OCI-LY1 (cell line): ENCODE results near the gene GSKIP.

ENCODE experiments used
- H2AFZ ChIP-seq: fragments of 200-600 bp; sonication (generic), shearing (Covaris generic); 2 replicates; pipeline ENCODE4 v1.6.0; 2014; ENCODE audit warnings: antibody characterized with exemption, mild to moderate bottlenecking, low read length
- H3F3A ChIP-seq: fragments of 200-600 bp; sonication (generic), shearing (Covaris generic); 2 replicates; pipeline ENCODE4 v1.6.0; 2014; ENCODE audit warnings: mild to moderate bottlenecking, antibody characterized with exemption, low read length, moderate library complexity; ENCODE audit not compliant: insufficient read depth
- H3K27ac ChIP-seq: fragments of 200-600 bp; sonication (generic); 2 replicates; pipeline ENCODE4 v1.5.1; 2014; ENCODE audit warnings: low read length, mixed run types, mild to moderate bottlenecking, low read depth; ENCODE audit not compliant: poor library complexity, severe bottlenecking
- H3K27me3 ChIP-seq: fragments of 200-600 bp; sonication (generic); 2 replicates; pipeline ENCODE4 v1.6.0; 2014; ENCODE audit warnings: antibody characterized with exemption, mild to moderate bottlenecking, low read length, moderate library complexity; ENCODE audit not compliant: insufficient read depth
- H3K36me3 ChIP-seq: fragments of 200-600 bp; sonication (generic); 2 replicates; pipeline ENCODE4 v1.6.1; 2014; ENCODE audit warnings: mild to moderate bottlenecking, antibody characterized with exemption, low read length, moderate library complexity, mixed read lengths; ENCODE audit not compliant: insufficient read depth
- H3K4me1 ChIP-seq: fragments of 200-600 bp; sonication (generic); 2 replicates; pipeline ENCODE4 v1.5.1; 2014; ENCODE audit warnings: mild to moderate bottlenecking, low read length, moderate library complexity; ENCODE audit not compliant: insufficient read depth, severe bottlenecking
- H3K4me2 ChIP-seq: fragments of 200-600 bp; sonication (generic), shearing (Covaris generic); 2 replicates; pipeline ENCODE4 v1.6.1; 2014; ENCODE audit warnings: low read length
- H3K4me3 ChIP-seq: fragments of 200-600 bp; sonication (generic); 2 replicates; pipeline ENCODE4 v1.5.1; 2014; ENCODE audit warnings: low read length, low read depth, mild to moderate bottlenecking, mixed read lengths; ENCODE audit not compliant: poor library complexity, severe bottlenecking
- H3K79me2 ChIP-seq: fragments of 200-600 bp; shearing (Covaris generic); 2 replicates; pipeline ENCODE4 v1.6.1; 2016; ENCODE audit warnings: mixed run types, low read length, mixed read lengths; ENCODE audit not compliant: insufficient read depth
- H3K9ac ChIP-seq: fragments of 200-600 bp; sonication (generic), shearing (Covaris generic); 2 replicates; pipeline ENCODE4 v1.6.1; 2014; ENCODE audit warnings: mild to moderate bottlenecking, low read length, mixed read lengths
- H3K9me2 ChIP-seq: fragments of 200-600 bp; sonication (generic), shearing (Covaris generic); 2 replicates; pipeline ENCODE4 v1.6.1; 2014; ENCODE audit warnings: low read depth, mild to moderate bottlenecking, low read length, mixed read lengths
- H3K9me3 ChIP-seq: fragments of 200-600 bp; shearing (Covaris generic); 2 replicates; pipeline ENCODE4 v1.6.1; 2014; ENCODE audit warnings: low read length, mixed read lengths
- H4K20me1 ChIP-seq: fragments of 200-600 bp; sonication (generic), shearing (Covaris generic); 2 replicates; pipeline ENCODE4 v1.6.0; 2016; ENCODE audit warnings: mild to moderate bottlenecking, low read length; ENCODE audit not compliant: insufficient read depth
- CTCF ChIP-seq: fragments of 200-600 bp; sonication (generic), shearing (Covaris generic); IDR thresholded peaks from 2 replicates; pipeline ENCODE4 v1.5.1; 2017; ENCODE audit warnings: mild to moderate bottlenecking, antibody characterized with exemption, low read length, moderate library complexity, mixed read lengths
- EZH2 ChIP-seq: fragments of 200-600 bp; sonication (generic), shearing (Covaris generic); IDR thresholded peaks from 2 replicates; pipeline ENCODE4 v1.8.0; 2017; ENCODE audit warnings: borderline replicate concordance, mixed run types, mild to moderate bottlenecking, antibody characterized with exemption, low read length, moderate library complexity, mixed read lengths

The GSKIP gene

GRCh38 chr14:96363751-96364336 lies 518 bp downstream of the GSKIP start:
- H3K36me3 ChIP-seq, result peaks cover 9% of the 10 kb centered on the region
- H3K9ac ChIP-seq, result peak overlapping the region; percentile 78
- H3F3A ChIP-seq, result no peaks in the 10 kb centered on the region
- no peaks in the 10 kb centered on the region for H4K20me1 ChIP-seq
- H3K27ac ChIP-seq, result peak overlapping the region; percentile 9
- peaks cover 74% of the 10 kb centered on the region for H3K79me2 ChIP-seq
- no peaks in the 10 kb centered on the region for H3K27me3 ChIP-seq
- H2AFZ ChIP-seq, result no peak overlapping the region
- peak overlapping the region; percentile 77 for H3K4me3 ChIP-seq
- H3K9me3 ChIP-seq, result peaks cover 3% of the 10 kb centered on the region; the same call in 1 of the 2 replicates
- H3K4me2 ChIP-seq, result peak overlapping the region; percentile 88
- H3K9me2 ChIP-seq, result no peaks in the 10 kb centered on the region
- H3K4me1 ChIP-seq, result peaks cover 36% of the 10 kb centered on the region
- no peak for TF ChIP-seq CTCF
- TF ChIP-seq EZH2, result no peak

- Histone ChIP-seq H3K9ac (no peak overlapping the region; the same call in 1 of the 2 replicates), H3K4me3 (peak overlapping the region; percentile 77), H3K4me2 (peak overlapping the region; percentile 88), H3K27me3 (no peaks in the 10 kb centered on the region), H3K36me3 (peaks cover 15% of the 10 kb centered on the region), H4K20me1 (no peaks in the 10 kb centered on the region), H3F3A (no peaks in the 10 kb centered on the region), H3K27ac (no peak overlapping the region), H3K9me2 (no peaks in the 10 kb centered on the region), H3K4me1 (peaks cover 32% of the 10 kb centered on the region), H3K9me3 (peaks cover 3% of the 10 kb centered on the region; the same call in 1 of the 2 replicates), H3K79me2 (peaks cover 77% of the 10 kb centered on the region), H2AFZ (no peak overlapping the region)
- no peak for TF ChIP-seq EZH2
- no peak for TF ChIP-seq CTCF
These were observed 1.6 kb downstream of the GSKIP start for GRCh38 chr14:96364962-96365361.

GRCh38 chr14:96368534-96368933 lies 5.2 kb downstream of the GSKIP start:
- no peak overlapping the region for H3K4me2 ChIP-seq
- H3K27me3 ChIP-seq, result no peaks in the 10 kb centered on the region
- H3K36me3 ChIP-seq, result peaks cover 15% of the 10 kb centered on the region
- no peak overlapping the region for H3K4me3 ChIP-seq
- peaks cover 11% of the 10 kb centered on the region for H3K4me1 ChIP-seq
- TF ChIP-seq CTCF (no peak), EZH2 (no peak)
- H3K9me3 ChIP-seq, result peaks cover 3% of the 10 kb centered on the region; the same call in 1 of the 2 replicates
- no peak overlapping the region for H2AFZ ChIP-seq
- no peak overlapping the region for H3K9ac ChIP-seq
- no peaks in the 10 kb centered on the region for H3K9me2 ChIP-seq
- H4K20me1 ChIP-seq, result no peaks in the 10 kb centered on the region
- peaks cover 69% of the 10 kb centered on the region for H3K79me2 ChIP-seq
- no peaks in the 10 kb centered on the region for H3F3A ChIP-seq
- H3K27ac ChIP-seq, result no peak overlapping the region
